Measurements from ENCODE around the gene COL7A1. TPM values are rescaled to one million over a fixed set of nuclear protein-coding genes. Genes with fewer than 3 reads are reported as not detected.

Gene COL7A1
- total RNA-seq (2021; fragmentation: NEBNext Ultra II Directional; extraction: Animal tissue kit (Norgen Biotek cat#: 25700)) (7.8 and 10.7 TPM in 2 replicates), polyA plus RNA-seq (2011; rRNA removed) (13.9 and 15.6 TPM in 2 replicates), polyA minus RNA-seq (2011; rRNA and poly(A)+ RNA removed) (3.2 and 4.3 TPM in 2 replicates)
- 7.8 TPM for polyA plus RNA-seq (2011; cell fraction: cytosol; rRNA removed)
- 112 TPM for polyA plus RNA-seq (2011; cell fraction: nucleus; rRNA removed)
- polyA plus RNA-seq (2012, experiment 1 of 2), result 11.1 to 26.5 TPM (median 23.5 TPM) in 4 replicates
- polyA plus RNA-seq (2012, experiment 2 of 2), result 7.2 TPM
- 4.3 TPM for polyA plus RNA-seq (2013, experiment 1 of 2)
- 4.5 TPM for polyA plus RNA-seq (2013, experiment 2 of 2)
- 2.4 TPM for polyA minus RNA-seq (2011; cell fraction: cytosol; rRNA and poly(A)+ RNA removed)
- polyA minus RNA-seq (2011; cell fraction: nucleus; rRNA and poly(A)+ RNA removed), result 16.7 TPM
- long read RNA-seq, experiment 1, result 0 reads
- long read RNA-seq, experiment 2, result 0 reads

- Histone ChIP-seq H3K56ac (replicated peaks; ENCODE audit: insufficient read length, low read depth, low read length) (no peak within 1 kb of the TSS), H3K4me1 (replicated peaks in 1 of 4; ENCODE audit: control insufficient read depth in 3 of 4, insufficient read depth in 4 of 4, low read length in 3 of 4) (peaks cover 3 to 18% (median 15%) of the 10 kb centered on the region in 4 experiments; a peak in 6 of 7 replicates), H4K20me1 (replicated peaks in 1 of 2; ENCODE audit: control insufficient read depth in 1 of 2, insufficient read depth in 2 of 2, low read length in 2 of 2) (peaks cover 0 to 19% of the 10 kb centered on the region in 2 experiments), H4K5ac (ENCODE audit: insufficient read length, low read depth, low read length) (no peak within 1 kb of the TSS), H2AFZ (ENCODE audit: low read length) (peak within 1 kb of the TSS; percentile 45; the same call in 1 of the 2 replicates), H3K27me3 (replicated peaks in 1 of 4; ENCODE audit: control insufficient read depth in 3 of 4, extremely low read depth in 1 of 4, insufficient read depth in 3 of 4, low read length in 3 of 4) (peaks cover 0 to 6% (median 0%) of the 10 kb centered on the region in 4 experiments; a peak in 4 of 7 replicates), H3K27ac (ENCODE audit: low read depth, low read length) (no peak within 1 kb of the TSS), H3K79me1 (ENCODE audit: low read depth, low read length) (no peaks in the 10 kb centered on the region), H2AK5ac (ENCODE audit: low read depth, low read length) (0 out of 2 replicates have a peak within 1 kb of the TSS, but pooled peaks have one; percentile 53), H2BK20ac (ENCODE audit: low read length) (no peak within 1 kb of the TSS; the same call in 1 of the 2 replicates), H2BK15ac (ENCODE audit: low read length) (peak within 1 kb of the TSS; percentile 61), H3K23ac (ENCODE audit: insufficient read length) (no peak within 1 kb of the TSS), H3K4me3 (ENCODE audit: extremely low read depth in 1 of 4, insufficient read depth in 2 of 4, low read depth in 3 of 4, low read length in 4 of 4) (peak within 1 kb of the TSS; percentile 15 to 57 (median 26)), H3K36me3 (ENCODE audit: control insufficient read depth in 2 of 4, insufficient read depth in 4 of 4, low read length in 3 of 4) (peaks cover 13 to 18% (median 15%) of the 10 kb centered on the region in 4 experiments), H4K8ac (ENCODE audit: extremely low read depth, insufficient read depth, low read length) (peak within 1 kb of the TSS; percentile 60), H3K9ac (replicated peaks in 1 of 4; ENCODE audit: extremely low read depth in 1 of 4, low read depth in 3 of 4, low read length in 3 of 4) (peak within 1 kb of the TSS in 3 of 4 experiments; percentile 42 to 71 (median 43); a peak in 5 of 7 replicates), H3K14ac (ENCODE audit: insufficient read length) (no peak within 1 kb of the TSS), H3K4me2 (ENCODE audit: insufficient read depth in 1 of 2, low read depth in 2 of 2, low read length in 2 of 2) (peak within 1 kb of the TSS; percentile 69 to 89), H3K4ac (replicated peaks; ENCODE audit: insufficient read length, low read depth, low read length) (peak within 1 kb of the TSS; percentile 50), H3K79me2 (ENCODE audit: control insufficient read depth in 1 of 2, insufficient read depth in 2 of 2, low read length in 2 of 2) (no peaks in the 10 kb centered on the region), H2BK120ac (replicated peaks; ENCODE audit: low read depth, low read length) (no peak within 1 kb of the TSS), H4K91ac (replicated peaks; ENCODE audit: insufficient read length, low read length) (no peak within 1 kb of the TSS), H3K18ac (ENCODE audit: extremely low read depth, low read length) (peak within 1 kb of the TSS; percentile 48; the same call in 1 of the 2 replicates), H3K9me3 (ENCODE audit: insufficient read depth in 2 of 2, low read depth in 1 of 2, low read length in 1 of 2) (no peaks in the 10 kb centered on the region), H3K23me2 (ENCODE audit: low read depth, low read length) (peaks cover 1% of the 10 kb centered on the region; the same call in 1 of the 2 replicates), H2BK12ac (ENCODE audit: low read depth, low read length) (peak within 1 kb of the TSS; percentile 60; the same call in 1 of the 2 replicates), H2BK5ac (ENCODE audit: low read depth, low read length) (peak within 1 kb of the TSS; percentile 75)
- WGBS, 2 experiments (ENCODE audit: extremely low coverage in 1 of 2, insufficient coverage in 1 of 2, insufficient read length in 1 of 2, insufficient replicate concordance in 2 of 2, low coverage in 1 of 2, low lambda C conversion rate in 2 of 2, missing lambda C conversion rate in 1 of 2), result 23% methylated on average over 16 of the region's 35 CpGs; no CpG with 5 or more reads in 1 of the 2 experiments
- FAIRE-seq (no peak), DNase-seq (ENCODE audit: low read depth in 1 of 2, low spot score in 2 of 2) (peak in 1 of 2 experiments; percentile 75)
- ChIA-PET CTCF (ENCODE audit: partially characterized antibody) (no interaction called here), POLR2A (ENCODE audit: partially characterized antibody) (interaction anchor here (0.8 to 5.1 kb wide), 7 partner anchors 10 to 67 kb away, joined by 3 to 23 read pairs (median 6); partner anchors contain the start of genes CELSR3, PFKFB4, SLC26A6 and UQCRC1)
- TF ChIP-seq TBP (IDR thresholded peaks at IDR 0.05; ENCODE audit: low read depth, low read length) (peak; percentile 49; the same call in 1 of the 2 replicates), CTCF (IDR thresholded peaks at IDR 0.05; ENCODE audit: control extremely low read depth in 1 of 3, insufficient read depth in 1 of 3, low read depth in 1 of 3, low read length in 3 of 3) (no peak), TAF1 (IDR thresholded peaks at IDR 0.05; ENCODE audit: low read depth, low read length) (0 out of 2 replicates have a peak, but pooled peaks have one; percentile 40), KDM1A (IDR thresholded peaks at IDR 0.05; ENCODE audit: borderline replicate concordance, low read length) (no peak)
Observed at GRCh38 chr3:48595075-48595525, at the start of gene COL7A1. Gene COL7A1, minus strand, starts transcription at chr3:48595329. Its CDS starts 170 bp downstream, at chr3:48595159.

Measured in H1 (cell line).